22Rv1 (cell line): Measurements from ENCODE around the gene CNTN5.

Source experiments
- H3K27ac ChIP-seq: fragments of 450-650 bp; 2 replicates; pipeline ENCODE4 v1.5.1; 2017
- ZFX ChIP-seq: fragments of 450-650 bp; IDR thresholded peaks from 2 replicates; pipeline ENCODE4 v1.6.1; 2017; ENCODE audit warnings: antibody characterized with exemption, borderline replicate concordance
- TF ChIP-seq, protein P1 (sequence below): fragments of 450-650 bp; IDR thresholded peaks from 2 replicates; pipeline ENCODE4 v1.5.1; 2017; ENCODE audit warnings: mild to moderate bottlenecking

The CNTN5 gene

DNA sequence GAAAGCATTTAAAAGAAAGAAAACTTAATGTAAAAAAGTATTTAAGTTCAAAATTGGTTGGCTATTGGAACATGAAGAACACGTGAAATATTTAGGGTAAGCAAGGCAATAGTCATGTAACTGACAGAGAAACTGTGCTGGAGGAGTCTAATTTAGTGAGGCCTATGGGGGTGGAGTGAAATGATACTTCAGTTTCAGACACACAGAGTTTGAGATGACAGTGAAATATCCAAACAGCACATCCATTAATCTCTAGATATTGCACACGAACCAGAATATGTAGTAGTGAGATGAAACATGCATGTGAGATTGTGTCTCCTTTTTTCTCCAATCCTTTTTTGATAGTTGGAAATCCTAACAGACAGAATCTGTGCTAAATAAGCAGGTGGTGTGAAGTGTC, 739.0 kb downstream of the CNTN5 start:
- H3K27ac ChIP-seq = no peak overlapping the region
- TF ChIP-seq, protein P1, sequence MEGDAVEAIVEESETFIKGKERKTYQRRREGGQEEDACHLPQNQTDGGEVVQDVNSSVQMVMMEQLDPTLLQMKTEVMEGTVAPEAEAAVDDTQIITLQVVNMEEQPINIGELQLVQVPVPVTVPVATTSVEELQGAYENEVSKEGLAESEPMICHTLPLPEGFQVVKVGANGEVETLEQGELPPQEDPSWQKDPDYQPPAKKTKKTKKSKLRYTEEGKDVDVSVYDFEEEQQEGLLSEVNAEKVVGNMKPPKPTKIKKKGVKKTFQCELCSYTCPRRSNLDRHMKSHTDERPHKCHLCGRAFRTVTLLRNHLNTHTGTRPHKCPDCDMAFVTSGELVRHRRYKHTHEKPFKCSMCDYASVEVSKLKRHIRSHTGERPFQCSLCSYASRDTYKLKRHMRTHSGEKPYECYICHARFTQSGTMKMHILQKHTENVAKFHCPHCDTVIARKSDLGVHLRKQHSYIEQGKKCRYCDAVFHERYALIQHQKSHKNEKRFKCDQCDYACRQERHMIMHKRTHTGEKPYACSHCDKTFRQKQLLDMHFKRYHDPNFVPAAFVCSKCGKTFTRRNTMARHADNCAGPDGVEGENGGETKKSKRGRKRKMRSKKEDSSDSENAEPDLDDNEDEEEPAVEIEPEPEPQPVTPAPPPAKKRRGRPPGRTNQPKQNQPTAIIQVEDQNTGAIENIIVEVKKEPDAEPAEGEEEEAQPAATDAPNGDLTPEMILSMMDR = no peak
- TF ChIP-seq ZFX = no peak

DNA sequence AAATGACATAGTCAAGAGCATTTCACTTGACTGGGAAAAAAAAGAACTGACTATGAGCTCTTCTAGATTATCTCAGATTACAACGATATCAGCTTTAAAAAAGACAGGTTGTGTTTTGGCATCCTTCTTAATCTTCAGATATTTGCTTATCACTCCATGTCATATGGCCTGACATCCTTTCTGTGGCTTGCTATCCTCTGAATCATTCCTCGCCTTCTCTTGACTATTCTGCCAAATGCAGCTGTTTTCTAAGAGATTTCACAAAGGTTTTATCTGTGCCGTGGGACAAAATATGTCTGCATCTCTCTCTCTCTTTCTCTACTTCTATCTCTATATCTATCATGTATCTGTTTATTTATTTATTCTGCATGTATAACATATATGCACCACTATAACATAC, 746.1 kb downstream of the CNTN5 start:
- no peak overlapping the region for H3K27ac ChIP-seq
- TF ChIP-seq ZFX = no peak
- TF ChIP-seq, protein P1 = no peak

DNA sequence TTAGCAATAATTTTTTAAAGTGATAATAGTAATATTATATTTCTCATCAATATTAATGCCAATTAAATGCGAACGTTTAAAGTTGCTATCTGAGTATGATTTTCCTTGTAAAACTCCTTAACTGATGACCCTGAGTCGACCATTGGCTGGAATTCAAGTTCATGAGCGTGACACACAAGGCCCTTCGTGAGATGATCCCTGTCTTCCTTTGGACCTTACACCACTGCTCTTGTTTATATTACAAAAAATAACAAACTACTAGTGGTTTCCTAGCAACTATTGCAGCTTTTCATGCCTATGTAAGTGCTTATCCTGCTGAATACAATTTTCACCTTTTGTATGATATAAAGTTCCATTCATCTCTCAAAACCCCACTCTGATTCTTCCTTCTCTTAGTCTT, 752.9 kb downstream of the CNTN5 start:
- TF ChIP-seq ZFX = no peak
- TF ChIP-seq, protein P1 = no peak
- no peak overlapping the region for H3K27ac ChIP-seq

DNA sequence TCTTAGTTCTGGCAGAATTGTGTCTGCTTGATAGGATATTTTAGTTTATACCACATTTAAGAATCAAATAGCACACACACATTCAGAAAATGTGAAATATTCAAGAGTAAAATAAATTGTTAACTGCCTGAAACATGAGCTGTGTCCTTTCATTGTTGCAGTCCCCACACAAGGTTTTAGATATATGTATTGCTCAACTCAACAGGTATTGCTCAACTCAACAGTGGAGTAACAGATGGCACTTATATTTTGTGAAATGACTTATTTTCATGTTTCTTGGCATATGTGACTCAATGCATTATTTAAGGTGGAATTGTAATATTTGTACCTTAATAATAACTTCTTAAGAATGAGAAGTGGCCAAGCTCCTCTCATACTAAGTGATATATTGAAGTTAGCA, 760.3 kb downstream of the CNTN5 start:
- no peak for TF ChIP-seq ZFX
- TF ChIP-seq, protein P1 = no peak
- H3K27ac ChIP-seq = no peak overlapping the region

DNA sequence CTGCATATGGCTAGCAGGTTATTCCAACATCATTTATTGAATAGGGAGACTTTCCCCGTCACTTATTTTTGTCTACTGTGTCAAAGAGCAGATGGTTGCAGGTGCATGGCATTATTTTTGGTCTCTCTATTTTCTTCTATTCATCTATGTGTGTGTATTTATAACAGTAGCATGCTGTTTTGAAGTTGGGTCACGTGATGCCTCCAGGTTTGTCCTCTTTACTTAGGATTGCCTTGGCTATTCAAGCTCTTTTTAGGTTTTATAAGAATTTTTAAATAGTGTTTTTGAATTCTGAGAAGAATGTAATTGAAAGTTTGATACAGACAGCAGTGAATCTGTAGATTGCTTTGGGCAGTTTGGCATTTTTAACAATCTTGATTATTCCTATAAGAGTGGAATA, 770.6 kb downstream of the CNTN5 start:
- no peak for TF ChIP-seq ZFX
- TF ChIP-seq, protein P1 = no peak
- no peak overlapping the region for H3K27ac ChIP-seq

DNA sequence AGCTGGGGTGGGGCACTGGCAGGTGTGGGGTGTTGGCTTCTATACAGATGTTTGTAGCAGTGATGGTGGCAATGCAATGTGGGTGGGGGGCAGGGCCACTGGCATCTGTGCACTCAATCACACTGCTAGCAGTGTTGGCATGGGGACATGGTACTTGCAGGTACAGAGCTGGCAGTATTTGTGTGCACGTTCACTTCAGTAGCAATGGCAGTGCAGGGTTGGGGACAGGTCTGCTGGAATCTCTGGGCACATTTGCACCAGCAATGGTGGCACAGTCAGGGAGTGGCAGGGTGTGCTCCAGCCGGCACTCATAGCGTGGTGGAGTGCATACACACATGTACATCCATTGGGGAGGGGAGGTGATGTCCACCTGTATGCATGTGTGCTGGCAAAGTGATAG, 775.2 kb downstream of the CNTN5 start:
- TF ChIP-seq ZFX = no peak
- TF ChIP-seq, protein P1 = no peak
- H3K27ac ChIP-seq = no peak overlapping the region

DNA sequence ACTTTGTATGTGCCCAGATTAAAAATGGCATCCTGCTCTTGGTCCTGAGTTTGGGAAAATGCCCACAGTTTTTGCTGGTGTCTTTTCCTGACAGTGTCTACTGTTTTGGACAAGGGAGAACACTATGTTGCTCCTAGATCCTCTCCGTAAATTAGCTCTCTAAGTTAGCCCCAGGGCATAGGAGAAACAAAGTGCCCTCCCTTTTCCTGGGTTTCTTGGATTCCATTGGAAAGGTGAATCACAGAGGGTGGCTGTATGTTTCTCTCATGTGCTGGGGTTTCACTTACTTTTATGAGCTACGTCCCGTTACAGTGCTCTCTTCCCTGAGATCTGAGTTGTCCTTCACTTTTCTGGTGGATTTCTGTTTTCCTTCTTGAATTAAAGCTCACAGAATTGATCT, 782.8 kb downstream of the CNTN5 start:
- H3K27ac ChIP-seq = no peak overlapping the region
- TF ChIP-seq ZFX = no peak
- TF ChIP-seq, protein P1 = no peak

DNA sequence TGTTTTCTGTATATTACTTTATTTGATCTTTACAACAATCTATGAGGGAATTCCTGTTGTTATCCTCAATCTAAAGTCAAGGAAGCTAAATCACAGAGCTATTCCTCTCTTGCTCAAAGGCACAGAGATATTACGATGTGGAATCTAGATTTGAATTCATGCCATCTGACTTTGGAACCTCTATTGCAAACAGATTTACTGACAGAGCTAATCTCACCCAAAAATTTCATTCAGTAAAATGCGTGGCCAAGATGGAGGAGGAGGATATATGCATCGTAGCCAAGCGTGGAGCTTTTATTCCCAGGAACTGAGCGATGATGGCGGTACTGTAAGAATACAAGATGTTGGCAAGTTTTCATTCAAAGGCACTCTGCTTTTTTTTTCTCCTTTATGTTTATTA, 791.8 kb downstream of the CNTN5 start:
- TF ChIP-seq ZFX = no peak
- TF ChIP-seq, protein P1 = no peak
- H3K27ac ChIP-seq = no peak overlapping the region
